Fibroblast of skin of left biceps (primary cell): Measurements from ENCODE around the gene GALK2.
"Not testable (repeated sequence)": the region's sequence is repeated elsewhere in the genome, so short reads cannot be mapped to it uniquely, and the experiment has no call there.

ENCODE experiments used
- DNase-seq, 2 experiments: peaks; one replicate each; pipeline ENCODE4 v3.0.0-alpha.2; 2013; ENCODE audit warnings: low read depth in 2 of 2

Gene GALK2

DNA sequence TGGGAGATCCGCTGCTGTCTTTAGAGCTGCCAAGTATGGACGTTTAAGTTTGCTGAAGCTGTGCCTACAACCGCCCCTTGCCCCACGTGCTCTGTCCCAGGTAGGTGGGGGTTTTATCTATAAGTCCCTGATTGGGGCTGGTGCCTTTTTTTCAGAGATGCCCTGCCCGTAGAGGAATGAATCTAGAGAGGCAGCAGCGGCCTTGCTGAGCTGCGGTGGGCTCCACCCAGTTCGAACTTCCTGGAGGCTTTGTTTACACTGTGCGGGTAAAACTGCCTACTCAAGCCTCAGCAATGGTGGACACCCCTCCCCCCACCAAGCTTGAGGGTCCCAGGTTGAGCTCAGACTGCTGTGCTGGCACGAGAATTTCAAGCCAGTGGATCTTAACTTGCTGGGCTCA is 169.6 kb downstream of the GALK2 start:
- DNase-seq: no peak

DNA sequence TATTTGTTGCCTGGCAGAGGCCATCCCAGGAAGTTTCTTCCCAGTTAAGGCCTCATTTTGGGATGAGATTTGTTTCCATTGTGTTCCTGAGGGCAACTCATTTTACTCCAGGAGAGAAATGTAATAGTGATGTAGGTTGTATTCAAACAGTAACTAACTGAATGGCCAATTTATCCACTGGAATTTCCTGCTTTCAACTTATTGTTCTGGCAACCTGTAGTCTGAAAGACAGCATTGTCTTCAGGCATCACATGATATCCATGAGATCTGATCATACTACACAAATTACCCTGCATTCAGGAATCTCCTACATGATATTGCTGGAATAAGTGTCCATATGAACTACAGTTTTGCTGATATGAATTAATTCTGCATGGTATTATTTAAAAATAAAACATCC is 173.5 kb downstream of the GALK2 start:
- DNase-seq: no peak

DNA sequence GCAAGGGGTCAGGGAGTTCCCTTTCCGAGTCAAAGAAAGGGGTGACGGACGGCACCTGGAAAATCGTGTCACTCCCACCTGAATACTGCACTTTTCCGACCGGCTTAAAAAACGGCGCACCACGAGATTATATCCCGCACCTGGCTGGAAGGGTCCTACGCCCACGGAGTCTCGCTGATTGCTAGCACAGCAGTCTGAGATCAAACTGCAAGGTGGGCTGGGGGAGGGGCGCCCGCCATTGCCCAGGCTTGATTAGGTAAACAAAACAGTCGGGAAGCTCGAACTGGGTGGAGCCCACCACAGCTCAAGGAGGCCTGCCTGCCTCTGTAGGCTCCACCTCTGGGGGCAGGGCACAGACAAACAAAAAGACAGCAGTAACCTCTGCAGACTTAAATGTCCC is 184.4 kb downstream of the GALK2 start:
- not testable (repeated sequence) for DNase-seq

DNA sequence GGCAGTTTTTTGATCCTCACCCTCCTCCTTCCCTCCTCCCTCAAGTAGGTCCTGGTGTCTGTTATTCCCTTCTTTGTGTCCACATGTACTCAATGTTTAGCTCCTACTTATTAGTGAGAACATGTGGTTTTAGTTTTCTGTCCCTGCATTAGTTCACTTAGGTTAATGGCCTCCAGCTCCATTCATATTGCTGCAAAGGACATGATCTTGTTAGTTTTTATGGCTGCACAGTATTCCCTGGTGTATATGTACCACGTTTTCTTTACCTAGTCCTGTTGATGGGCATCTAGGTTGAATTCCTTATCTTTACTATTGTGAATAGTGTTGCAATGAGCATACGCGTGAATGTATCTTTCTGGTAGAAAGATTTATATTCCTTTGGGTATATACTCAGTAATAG is 191.3 kb downstream of the GALK2 start:
- no peak for DNase-seq

DNA sequence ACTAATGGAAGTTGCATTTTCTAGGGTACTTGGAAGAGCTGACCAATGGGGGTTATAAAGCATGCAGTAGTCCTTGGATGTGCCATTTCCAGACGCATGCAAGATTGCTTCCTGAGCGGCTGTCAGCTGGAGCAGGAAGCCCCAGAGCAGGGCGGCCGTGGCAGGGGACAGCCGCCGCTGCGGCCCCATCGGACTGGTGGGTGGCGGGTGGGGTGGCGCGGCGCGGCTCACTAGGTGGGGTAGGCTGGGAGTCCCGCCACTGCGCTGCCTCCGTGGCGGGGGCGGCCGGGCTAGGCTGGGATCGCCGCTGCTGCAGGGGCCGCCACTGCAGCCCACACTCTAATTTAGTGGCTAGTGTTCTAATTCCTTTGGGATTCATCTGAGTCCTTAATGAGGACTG is 196.4 kb downstream of the GALK2 start:
- DNase-seq: no peak

DNA sequence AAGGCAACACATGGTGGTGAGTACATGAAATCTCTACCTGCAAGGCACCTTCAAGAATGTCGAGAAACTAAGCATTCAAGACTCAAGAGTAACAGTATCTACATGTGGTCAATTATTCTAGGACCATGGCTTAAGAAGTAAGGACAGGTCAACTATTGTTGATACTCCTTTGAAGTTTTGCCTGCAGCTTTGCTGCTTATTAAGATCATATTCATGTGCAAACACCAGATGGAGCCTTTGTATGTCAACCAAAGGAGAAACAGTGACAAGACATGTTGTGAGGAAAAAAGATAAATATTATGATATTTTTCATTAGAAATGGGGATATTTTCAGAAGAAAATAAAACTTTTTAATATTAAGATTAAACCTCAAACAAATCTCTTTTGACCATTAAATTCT is 200.7 kb downstream of the GALK2 start:
- DNase-seq: peak in 1 of 2 experiments; percentile 4

DNA sequence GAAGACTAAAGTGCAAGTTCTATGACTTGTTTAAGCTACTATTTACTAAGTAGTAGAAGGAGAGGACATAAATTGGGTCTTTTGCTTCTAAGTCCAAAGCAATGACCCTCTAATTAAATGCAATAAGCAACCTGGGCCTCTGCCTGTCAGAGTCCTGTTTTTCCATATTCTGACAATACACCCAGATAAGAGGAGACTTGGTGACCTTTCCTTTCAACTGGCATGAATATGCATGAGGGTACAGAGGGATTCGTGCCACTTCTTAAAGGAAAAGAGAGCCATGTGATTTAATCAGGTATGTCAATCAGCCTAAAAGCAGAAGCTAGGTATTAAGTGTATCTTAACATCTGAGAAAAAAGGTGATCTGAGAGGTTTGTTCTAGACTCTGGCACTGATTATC is 202.3 kb downstream of the GALK2 start:
- no peak for DNase-seq

DNA sequence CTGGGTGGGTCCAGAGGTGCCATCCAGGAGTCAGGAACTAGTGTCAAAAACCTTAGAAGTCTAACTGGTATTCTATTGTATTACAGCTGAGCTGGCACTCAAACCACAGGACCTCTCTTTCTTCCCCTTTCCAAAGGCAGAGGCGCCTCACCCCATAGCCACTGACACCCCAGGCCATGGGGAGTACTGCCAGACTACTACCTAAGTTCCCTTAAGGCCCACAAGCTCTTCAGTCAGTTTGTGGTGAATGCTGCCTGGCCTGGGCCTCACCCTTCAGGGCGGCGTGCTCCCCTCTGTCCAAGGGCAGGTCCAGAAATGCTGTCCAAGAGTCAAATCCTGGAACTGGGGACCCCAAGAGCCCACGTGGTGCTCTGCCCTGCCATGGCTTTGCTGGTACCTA is 209.9 kb downstream of the GALK2 start:
- no peak for DNase-seq

DNA sequence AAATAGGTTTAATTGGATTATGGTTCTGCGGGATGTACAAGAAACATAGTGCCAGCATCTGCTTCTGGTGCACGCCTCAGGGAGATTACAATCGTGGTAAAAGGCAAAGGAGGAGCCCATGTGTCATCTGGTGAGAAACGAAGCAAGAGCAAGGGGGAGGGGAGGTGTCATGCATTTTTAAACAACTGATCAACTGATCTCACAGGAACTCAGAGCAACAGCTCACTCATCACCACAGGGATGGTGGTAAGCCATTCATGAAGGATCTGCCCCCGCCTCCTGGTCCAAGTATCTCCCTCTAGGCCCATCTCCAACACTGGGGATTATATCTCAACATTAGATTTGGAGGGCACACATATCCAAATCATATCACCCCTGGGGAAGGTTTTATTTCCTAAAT is 210.9 kb downstream of the GALK2 start:
- DNase-seq: no peak
